ENCODE data around the gene ASAH2. TPM values are rescaled to one million over a fixed set of nuclear protein-coding genes. Genes with fewer than 3 reads are reported as not detected.

ASAH2 gene
- total RNA-seq, 1 experiment from 2014 or later = 4.6 TPM

GRCh38 chr10:50244201-50244600 is 7.1 kb downstream of the ASAH2 start:
- H2AK5ac ChIP-seq (ENCODE audit: insufficient read length, low read length) = no peak overlapping the region
- no peaks in the 10 kb centered on the region for H3K27me3 ChIP-seq (ENCODE audit: insufficient read depth, low read length)
- H2BK20ac ChIP-seq (ENCODE audit: low read depth, low read length, poor library complexity, severe bottlenecking) = no peak overlapping the region
- H3K4me1 ChIP-seq (ENCODE audit: insufficient read depth, low read length) = no peaks in the 10 kb centered on the region
- H3K27ac Mint-ChIP-seq = no peak overlapping the region
- no peak overlapping the region for H3K14ac ChIP-seq (ENCODE audit: insufficient read depth, low read length)
- no peaks in the 10 kb centered on the region for H4K20me1 ChIP-seq (ENCODE audit: control insufficient read depth, insufficient read depth, insufficient read length)
- no peak overlapping the region for H4K8ac ChIP-seq (replicated peaks; ENCODE audit: insufficient read length, low read depth, low read length)
- no peak overlapping the region for H2BK12ac ChIP-seq (ENCODE audit: insufficient read length, low read depth, low read length)
- no peak overlapping the region for H4K5ac ChIP-seq (ENCODE audit: insufficient read length, low read depth, low read length)
- TF ChIP-seq, protein P1, sequence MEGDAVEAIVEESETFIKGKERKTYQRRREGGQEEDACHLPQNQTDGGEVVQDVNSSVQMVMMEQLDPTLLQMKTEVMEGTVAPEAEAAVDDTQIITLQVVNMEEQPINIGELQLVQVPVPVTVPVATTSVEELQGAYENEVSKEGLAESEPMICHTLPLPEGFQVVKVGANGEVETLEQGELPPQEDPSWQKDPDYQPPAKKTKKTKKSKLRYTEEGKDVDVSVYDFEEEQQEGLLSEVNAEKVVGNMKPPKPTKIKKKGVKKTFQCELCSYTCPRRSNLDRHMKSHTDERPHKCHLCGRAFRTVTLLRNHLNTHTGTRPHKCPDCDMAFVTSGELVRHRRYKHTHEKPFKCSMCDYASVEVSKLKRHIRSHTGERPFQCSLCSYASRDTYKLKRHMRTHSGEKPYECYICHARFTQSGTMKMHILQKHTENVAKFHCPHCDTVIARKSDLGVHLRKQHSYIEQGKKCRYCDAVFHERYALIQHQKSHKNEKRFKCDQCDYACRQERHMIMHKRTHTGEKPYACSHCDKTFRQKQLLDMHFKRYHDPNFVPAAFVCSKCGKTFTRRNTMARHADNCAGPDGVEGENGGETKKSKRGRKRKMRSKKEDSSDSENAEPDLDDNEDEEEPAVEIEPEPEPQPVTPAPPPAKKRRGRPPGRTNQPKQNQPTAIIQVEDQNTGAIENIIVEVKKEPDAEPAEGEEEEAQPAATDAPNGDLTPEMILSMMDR (conservative IDR thresholded peaks at IDR 0.05) = no peak
- H3K18ac ChIP-seq (ENCODE audit: insufficient read length, low read depth, low read length) = no peak overlapping the region
- H3K4me3 Mint-ChIP-seq = no peak overlapping the region
- H3T11ph ChIP-seq (ENCODE audit: low read length) = no peak overlapping the region
- H3K27ac ChIP-seq (ENCODE audit: insufficient read length, low read depth, low read length) = no peak overlapping the region
- no peak overlapping the region for H2AFZ ChIP-seq (ENCODE audit: low read length)
- no peaks in the 10 kb centered on the region for H3K9me3 Mint-ChIP-seq
- no peak overlapping the region for H3K9ac ChIP-seq (ENCODE audit: extremely low read depth, insufficient read length, low read length)
- H3K79me2 ChIP-seq (ENCODE audit: insufficient read depth, low read length) = no peaks in the 10 kb centered on the region
- H4K91ac ChIP-seq (ENCODE audit: insufficient read length, low read depth, low read length) = no peak overlapping the region
- no peaks in the 10 kb centered on the region for H3K36me3 Mint-ChIP-seq (ENCODE audit: insufficient read depth in 1 of 3, low read depth in 3 of 3)
- no peak overlapping the region for H3K4me2 ChIP-seq (ENCODE audit: insufficient read depth, insufficient read length, low read length)
- no peak overlapping the region for H3K23ac ChIP-seq (ENCODE audit: insufficient read length, low read depth, low read length)
- no peaks in the 10 kb centered on the region for H3K79me1 ChIP-seq (ENCODE audit: insufficient read depth, low read depth, low read length, poor library complexity, severe bottlenecking)
- no peak for DNase-seq
- H3K9me3 ChIP-seq (ENCODE audit: control insufficient read depth, low read depth, low read length) = no peaks in the 10 kb centered on the region
- H3K56ac ChIP-seq (ENCODE audit: insufficient read length, low read depth, low read length) = no peak overlapping the region
- no peak overlapping the region for H3K4ac ChIP-seq (ENCODE audit: low read depth, low read length)
- no peaks in the 10 kb centered on the region for H3K23me2 ChIP-seq (ENCODE audit: insufficient read length, low read depth, low read length, poor library complexity, severe bottlenecking)
- no peak overlapping the region for H2BK120ac ChIP-seq (ENCODE audit: low read depth, low read length, poor library complexity, severe bottlenecking)
- no peak overlapping the region for H2BK5ac ChIP-seq (ENCODE audit: insufficient read length, low read length)
- peaks cover 14% of the 10 kb centered on the region for H3K27me3 Mint-ChIP-seq (ENCODE audit: low read depth)
- H3K4me1 Mint-ChIP-seq = no peaks in the 10 kb centered on the region
- no peak overlapping the region for H2BK15ac ChIP-seq (ENCODE audit: low read depth, low read length)
